PFSK-1 (cell line): ENCODE results near the gene GSTCD.

ENCODE experiments used
- FOXP2 ChIP-seq: optimal IDR thresholded peaks from 2 replicates; pipeline ENCODE3; 2011; ENCODE audit warnings: borderline replicate concordance, control low read depth, inconsistent platforms; ENCODE audit not compliant: insufficient read depth; ENCODE audit errors: extremely low read length, extremely low read depth
- POLR2AphosphoS5 ChIP-seq: IDR thresholded peaks from 2 replicates; pipeline ENCODE4 v1.6.1; 2012; ENCODE audit warnings: low read depth, mild to moderate bottlenecking, control low read depth, low read length, moderate library complexity
- SIN3A ChIP-seq: IDR thresholded peaks from 2 replicates; pipeline ENCODE4 v1.6.1; 2012; ENCODE audit warnings: mild to moderate bottlenecking, low read length, moderate library complexity, borderline replicate concordance; ENCODE audit not compliant: insufficient read depth
- TAF1 ChIP-seq: IDR thresholded peaks from 2 replicates; pipeline ENCODE4 v1.6.1; 2012; ENCODE audit warnings: low read length, control low read depth, borderline replicate concordance; ENCODE audit not compliant: insufficient read depth
- TF ChIP-seq, protein P1 (sequence below), 2 experiments: IDR thresholded peaks; 2 replicates each; pipeline versions ENCODE4 v1.6.1 to v1.8.0; 2011 to 2012; ENCODE audit warnings: low read depth in 2 of 2, low read length in 2 of 2, control low read depth in 1 of 2, inconsistent platforms in 1 of 2, mild to moderate bottlenecking in 1 of 2, moderate library complexity in 1 of 2; ENCODE audit not compliant: insufficient read depth in 1 of 2

The GSTCD gene

DNA sequence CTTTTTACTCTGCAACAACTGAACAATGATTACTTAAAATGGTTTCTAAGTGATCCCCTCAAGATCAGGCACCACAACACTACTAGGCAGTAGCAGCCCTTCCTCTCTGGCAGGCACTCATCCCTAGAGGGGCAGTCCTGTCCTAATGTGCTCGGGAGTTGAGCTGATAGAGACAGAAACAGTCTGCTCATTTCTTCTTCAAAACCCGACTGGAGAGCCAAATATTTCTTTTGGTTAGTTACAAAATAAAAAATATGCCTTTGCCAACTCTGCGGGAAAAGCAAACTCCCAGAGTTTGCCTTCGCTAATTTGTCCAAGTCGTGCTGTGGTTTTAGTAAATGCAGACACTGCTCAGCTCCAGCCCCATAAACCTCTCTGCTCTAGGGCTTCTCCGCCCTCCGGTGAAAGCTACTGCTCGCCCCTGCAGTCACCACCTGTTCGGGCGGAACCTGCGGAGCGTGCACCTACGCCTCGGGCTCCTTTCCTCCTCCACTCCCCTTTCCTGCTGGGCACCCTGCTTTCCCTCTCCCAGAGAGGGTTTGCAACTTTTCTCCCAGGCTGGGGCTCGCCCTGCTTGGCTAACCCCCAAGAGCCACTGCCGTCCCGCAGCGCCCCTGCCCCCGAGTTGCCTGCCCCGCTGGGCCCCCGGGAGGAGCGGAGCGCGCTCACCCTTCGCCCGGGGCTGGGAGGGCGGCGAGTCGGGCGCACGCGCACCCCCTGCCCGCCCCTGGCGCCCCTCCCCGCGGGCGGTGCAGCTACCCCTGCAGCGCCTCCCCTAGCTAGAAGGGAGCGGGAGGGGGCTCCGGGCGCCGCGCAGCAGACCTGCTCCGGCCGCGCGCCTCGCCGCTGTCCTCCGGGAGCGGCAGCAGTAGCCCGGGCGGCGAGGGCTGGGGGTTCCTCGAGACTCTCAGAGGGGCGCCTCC, 186.3 kb downstream of the GSTCD start, which contains the start of gene NPNT:
Gene NPNT (plus strand): TSS at position 812 of the 923 bp plus-strand sequence. CDS start 182 bp downstream, outside the sequence.
- TF ChIP-seq TAF1 (no peak), FOXP2 (no peak), SIN3A (no peak), POLR2AphosphoS5 (no peak)
- TF ChIP-seq, protein P1, sequence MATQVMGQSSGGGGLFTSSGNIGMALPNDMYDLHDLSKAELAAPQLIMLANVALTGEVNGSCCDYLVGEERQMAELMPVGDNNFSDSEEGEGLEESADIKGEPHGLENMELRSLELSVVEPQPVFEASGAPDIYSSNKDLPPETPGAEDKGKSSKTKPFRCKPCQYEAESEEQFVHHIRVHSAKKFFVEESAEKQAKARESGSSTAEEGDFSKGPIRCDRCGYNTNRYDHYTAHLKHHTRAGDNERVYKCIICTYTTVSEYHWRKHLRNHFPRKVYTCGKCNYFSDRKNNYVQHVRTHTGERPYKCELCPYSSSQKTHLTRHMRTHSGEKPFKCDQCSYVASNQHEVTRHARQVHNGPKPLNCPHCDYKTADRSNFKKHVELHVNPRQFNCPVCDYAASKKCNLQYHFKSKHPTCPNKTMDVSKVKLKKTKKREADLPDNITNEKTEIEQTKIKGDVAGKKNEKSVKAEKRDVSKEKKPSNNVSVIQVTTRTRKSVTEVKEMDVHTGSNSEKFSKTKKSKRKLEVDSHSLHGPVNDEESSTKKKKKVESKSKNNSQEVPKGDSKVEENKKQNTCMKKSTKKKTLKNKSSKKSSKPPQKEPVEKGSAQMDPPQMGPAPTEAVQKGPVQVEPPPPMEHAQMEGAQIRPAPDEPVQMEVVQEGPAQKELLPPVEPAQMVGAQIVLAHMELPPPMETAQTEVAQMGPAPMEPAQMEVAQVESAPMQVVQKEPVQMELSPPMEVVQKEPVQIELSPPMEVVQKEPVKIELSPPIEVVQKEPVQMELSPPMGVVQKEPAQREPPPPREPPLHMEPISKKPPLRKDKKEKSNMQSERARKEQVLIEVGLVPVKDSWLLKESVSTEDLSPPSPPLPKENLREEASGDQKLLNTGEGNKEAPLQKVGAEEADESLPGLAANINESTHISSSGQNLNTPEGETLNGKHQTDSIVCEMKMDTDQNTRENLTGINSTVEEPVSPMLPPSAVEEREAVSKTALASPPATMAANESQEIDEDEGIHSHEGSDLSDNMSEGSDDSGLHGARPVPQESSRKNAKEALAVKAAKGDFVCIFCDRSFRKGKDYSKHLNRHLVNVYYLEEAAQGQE (IDR thresholded peaks at IDR 0.05; ENCODE audit: insufficient read depth in 1 of 2, low read depth in 2 of 2, low read length in 2 of 2), result no peak

DNA sequence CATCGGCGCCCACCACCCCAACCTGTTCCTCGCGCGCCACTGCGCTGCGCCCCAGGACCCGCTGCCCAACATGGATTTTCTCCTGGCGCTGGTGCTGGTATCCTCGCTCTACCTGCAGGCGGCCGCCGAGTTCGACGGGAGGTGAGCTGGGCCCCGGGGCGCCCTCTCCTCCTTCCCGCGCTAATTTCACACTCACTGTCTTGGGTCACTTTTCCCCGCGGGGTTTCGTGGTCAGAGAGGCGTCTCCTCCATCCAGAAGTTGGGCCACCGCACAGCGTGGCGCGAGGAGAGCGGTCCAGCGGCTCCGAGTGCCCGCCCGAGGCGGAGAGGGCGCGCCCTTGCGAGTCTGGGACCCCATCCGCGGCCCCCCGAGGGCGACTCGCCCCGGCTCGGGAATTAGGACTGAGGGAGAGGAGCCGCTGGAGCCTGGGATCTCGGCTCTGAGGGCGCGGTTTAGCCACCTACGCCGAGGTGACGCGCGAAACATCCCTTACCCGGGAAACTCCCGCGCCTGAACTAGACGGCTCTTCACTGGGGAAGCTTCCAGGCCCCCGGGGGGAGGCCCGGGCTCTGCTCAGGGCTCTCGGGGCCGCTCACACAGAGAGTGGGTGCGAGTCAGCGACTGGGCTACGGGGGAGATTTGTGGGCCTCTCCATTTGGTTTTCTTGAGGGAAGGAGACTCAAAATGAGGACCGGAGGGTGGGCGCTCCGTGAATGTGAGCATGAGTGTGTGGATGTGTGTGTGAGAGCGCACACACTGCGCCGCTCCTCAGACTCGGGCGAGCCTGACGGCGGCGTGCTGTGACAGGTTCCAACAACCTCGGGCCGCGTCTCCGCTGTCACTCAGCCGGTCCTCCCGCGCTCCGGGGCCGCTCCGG, 187.2 kb downstream of the GSTCD start:
- TF ChIP-seq POLR2AphosphoS5 (no peak), SIN3A (no peak), TAF1 (no peak), FOXP2 (no peak)
- TF ChIP-seq, protein P1 (IDR thresholded peaks at IDR 0.05; ENCODE audit: insufficient read depth in 1 of 2, low read depth in 2 of 2, low read length in 2 of 2), result no peak

GRCh38 chr4:105896461-105896942, 187.9 kb downstream of the GSTCD start:
- TF ChIP-seq TAF1, result no peak
